NCI-H128 (cell line): ENCODE data around the gene VAV1.
"Not testable (repeated sequence)": the region's sequence is repeated elsewhere in the genome, so short reads cannot be mapped to it uniquely, and the experiment has no call there.

ENCODE experiments used
- DNase-seq: peaks from one replicate; lab custom pipeline; 2025; ENCODE audit not compliant: unreplicated experiment; lab: John Stamatoyannopoulos, UW

The VAV1 gene

GRCh38 chr19:6812612-6813011 lies 40.1 kb downstream of the VAV1 start:
- DNase-seq = no peak

- DNase-seq = no peak
These were observed 41.2 kb downstream of the VAV1 start for GRCh38 chr19:6813659-6814058.

GRCh38 chr19:6817179-6817578 lies 44.7 kb downstream of the VAV1 start:
- DNase-seq = no peak

- no peak for DNase-seq
These were observed 45.7 kb downstream of the VAV1 start for GRCh38 chr19:6818246-6818645.

- DNase-seq = no peak
These were observed 46.8 kb downstream of the VAV1 start for GRCh38 chr19:6819323-6819722.

GRCh38 chr19:6820237-6820636 lies 47.7 kb downstream of the VAV1 start:
- DNase-seq = no peak

- no peak for DNase-seq
These were observed 49.3 kb downstream of the VAV1 start for GRCh38 chr19:6821639-6822310.

GRCh38 chr19:6822311-6822670 lies 49.8 kb downstream of the VAV1 start:
- no peak for DNase-seq

- DNase-seq = no peak
These were observed 52.7 kb downstream of the VAV1 start for GRCh38 chr19:6825076-6825774.

- DNase-seq = no peak
These were observed 53.9 kb downstream of the VAV1 start for GRCh38 chr19:6826281-6826920.

GRCh38 chr19:6828306-6828697 lies 55.8 kb downstream of the VAV1 start:
- DNase-seq = no peak

- no peak for DNase-seq
These were observed 56.5 kb downstream of the VAV1 start for GRCh38 chr19:6828698-6829633.

GRCh38 chr19:6829829-6830228 lies 57.3 kb downstream of the VAV1 start:
- not testable (repeated sequence) for DNase-seq

GRCh38 chr19:6831084-6831483 lies 58.6 kb downstream of the VAV1 start:
- not testable (repeated sequence) for DNase-seq

GRCh38 chr19:6832412-6832811 lies 59.9 kb downstream of the VAV1 start:
- no peak for DNase-seq

- DNase-seq = no peak
These were observed 60.8 kb downstream of the VAV1 start for GRCh38 chr19:6833166-6833790.

- no peak for DNase-seq
These were observed 61.9 kb downstream of the VAV1 start for GRCh38 chr19:6834433-6834832.

GRCh38 chr19:6835501-6835900 lies 63.0 kb downstream of the VAV1 start:
- DNase-seq = no peak

- DNase-seq = no peak
These were observed 65.0 kb downstream of the VAV1 start for GRCh38 chr19:6837525-6837924.

GRCh38 chr19:6838062-6838655 lies 65.7 kb downstream of the VAV1 start:
- no peak for DNase-seq
